KOPT-K1 (cell line): ENCODE measurements around the gene SLC12A1.

ENCODE experiments used
- H3K27ac ChIP-seq: fragments of 200-600 bp; sonication (generic); 2 replicates; pipeline ENCODE4 v1.5.1; 2016; ENCODE audit warnings: antibody characterized with exemption, mild to moderate bottlenecking, low read depth, low read length; ENCODE audit not compliant: poor library complexity, severe bottlenecking
- H3K36me3 ChIP-seq: fragments of 200-600 bp; sonication (generic); 2 replicates; pipeline ENCODE4 v1.5.1; 2017; ENCODE audit warnings: antibody characterized with exemption, mild to moderate bottlenecking, low read length, moderate library complexity; ENCODE audit not compliant: insufficient read depth
- H3K9me3 ChIP-seq: fragments of 200-600 bp; sonication (generic); 2 replicates; pipeline ENCODE4 v1.5.1; 2017; ENCODE audit warnings: antibody characterized with exemption, low read length, mild to moderate bottlenecking; ENCODE audit not compliant: insufficient read depth, poor library complexity, severe bottlenecking

Gene SLC12A1

DNA sequence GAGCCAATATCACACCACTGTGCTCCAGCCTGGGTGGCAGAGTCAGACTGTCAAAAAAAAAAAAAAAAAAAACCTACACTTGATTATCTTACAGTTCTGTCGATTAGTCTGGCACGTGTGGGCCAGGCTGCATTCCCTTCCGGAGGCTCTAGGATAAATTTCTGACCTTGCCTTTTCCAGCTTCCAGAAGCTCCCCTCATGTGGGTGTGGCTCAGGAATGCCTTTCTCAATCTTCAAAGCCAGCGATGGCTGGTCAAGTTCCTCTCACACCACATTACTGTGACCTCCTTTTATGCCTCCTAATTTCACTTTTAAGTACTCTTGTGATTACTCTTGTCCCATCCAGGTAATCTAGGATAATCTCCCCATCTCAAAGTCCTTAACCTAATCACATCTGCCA lies 66.9 kb downstream of the SLC12A1 start:
- Histone ChIP-seq H3K36me3 (no peaks in the 10 kb centered on the region), H3K9me3 (no peaks in the 10 kb centered on the region), H3K27ac (no peak overlapping the region)

DNA sequence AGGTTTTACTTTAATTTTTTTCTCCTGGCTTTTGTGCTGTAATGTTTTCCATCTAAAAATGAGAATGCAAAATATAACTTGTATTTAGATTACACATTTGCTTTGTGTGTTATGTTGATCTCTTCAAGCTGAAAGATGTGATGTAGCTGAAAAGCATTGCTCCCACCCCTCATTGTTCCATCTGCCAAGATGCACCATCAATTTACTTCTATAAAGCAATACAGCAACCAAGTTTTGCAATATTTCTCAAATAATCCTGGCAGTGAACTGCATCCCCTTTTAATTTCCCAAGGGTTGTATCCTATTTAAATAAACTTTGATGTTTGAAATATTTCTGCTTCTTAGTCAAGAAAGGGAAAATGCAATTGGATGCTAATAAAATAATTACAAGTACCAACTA lies 72.6 kb downstream of the SLC12A1 start:
- Histone ChIP-seq H3K27ac (no peak overlapping the region), H3K9me3 (no peaks in the 10 kb centered on the region), H3K36me3 (no peaks in the 10 kb centered on the region)

DNA sequence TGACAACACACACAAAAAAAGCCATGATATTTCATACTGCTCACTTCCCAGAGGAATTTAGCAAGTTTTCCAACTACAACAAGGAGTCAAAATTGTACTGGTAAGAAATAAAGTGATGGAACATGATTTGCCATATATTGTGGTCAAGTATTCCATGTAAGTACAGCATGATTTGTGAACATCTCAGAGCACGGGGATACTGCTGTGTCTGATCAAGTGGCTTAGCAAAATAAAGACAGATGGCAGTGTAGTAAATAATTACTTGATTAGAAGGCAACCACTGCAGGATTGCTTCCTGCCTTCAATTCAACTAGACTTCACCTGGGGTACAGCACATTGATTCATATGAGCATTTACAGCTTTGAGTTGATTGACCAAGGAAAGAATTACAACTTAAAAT lies 73.5 kb downstream of the SLC12A1 start:
- H3K27ac ChIP-seq, result no peak overlapping the region
- H3K9me3 ChIP-seq, result no peaks in the 10 kb centered on the region
- H3K36me3 ChIP-seq, result no peaks in the 10 kb centered on the region

DNA sequence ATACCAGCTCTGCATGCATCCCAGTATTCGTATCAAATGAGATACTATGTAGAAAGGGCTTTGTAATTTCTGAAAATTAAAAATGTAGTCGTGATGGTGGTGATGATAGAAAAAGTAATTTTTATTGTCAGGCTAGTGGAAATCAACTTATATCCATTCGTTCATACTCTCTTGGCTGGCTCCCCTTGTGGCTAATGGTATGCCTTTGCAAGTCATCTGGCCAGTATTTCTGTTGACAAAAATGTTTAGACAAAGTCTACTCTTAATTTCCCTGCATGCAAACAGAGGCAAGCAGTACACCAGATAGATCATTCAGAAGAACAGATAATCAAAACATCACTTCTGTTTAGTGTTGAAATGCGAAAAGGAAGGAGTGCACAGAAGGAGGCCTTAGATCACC lies 75.6 kb downstream of the SLC12A1 start:
- H3K36me3 ChIP-seq, result no peaks in the 10 kb centered on the region
- H3K27ac ChIP-seq, result no peak overlapping the region
- H3K9me3 ChIP-seq, result no peaks in the 10 kb centered on the region

DNA sequence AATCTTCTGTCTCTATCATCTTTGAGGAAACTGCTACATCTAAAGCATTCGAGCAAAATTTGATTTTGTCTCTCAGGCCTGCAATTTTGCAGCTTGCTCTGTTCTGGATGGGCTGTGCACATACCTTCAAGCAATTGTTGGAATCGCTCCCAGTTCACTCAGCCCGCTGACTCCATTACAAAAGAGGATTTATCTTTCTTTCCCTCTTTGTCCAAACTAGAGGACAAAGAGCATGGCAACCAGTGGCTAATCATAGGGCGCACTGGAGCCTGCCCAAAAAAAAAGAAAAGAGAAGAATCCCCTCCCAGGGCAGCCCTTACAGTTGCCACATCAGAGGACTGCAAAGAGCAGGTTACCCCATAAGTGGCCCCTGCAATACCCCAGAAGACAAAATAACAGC lies 76.1 kb downstream of the SLC12A1 start:
- Histone ChIP-seq H3K36me3 (no peaks in the 10 kb centered on the region), H3K27ac (no peak overlapping the region), H3K9me3 (no peaks in the 10 kb centered on the region)

DNA sequence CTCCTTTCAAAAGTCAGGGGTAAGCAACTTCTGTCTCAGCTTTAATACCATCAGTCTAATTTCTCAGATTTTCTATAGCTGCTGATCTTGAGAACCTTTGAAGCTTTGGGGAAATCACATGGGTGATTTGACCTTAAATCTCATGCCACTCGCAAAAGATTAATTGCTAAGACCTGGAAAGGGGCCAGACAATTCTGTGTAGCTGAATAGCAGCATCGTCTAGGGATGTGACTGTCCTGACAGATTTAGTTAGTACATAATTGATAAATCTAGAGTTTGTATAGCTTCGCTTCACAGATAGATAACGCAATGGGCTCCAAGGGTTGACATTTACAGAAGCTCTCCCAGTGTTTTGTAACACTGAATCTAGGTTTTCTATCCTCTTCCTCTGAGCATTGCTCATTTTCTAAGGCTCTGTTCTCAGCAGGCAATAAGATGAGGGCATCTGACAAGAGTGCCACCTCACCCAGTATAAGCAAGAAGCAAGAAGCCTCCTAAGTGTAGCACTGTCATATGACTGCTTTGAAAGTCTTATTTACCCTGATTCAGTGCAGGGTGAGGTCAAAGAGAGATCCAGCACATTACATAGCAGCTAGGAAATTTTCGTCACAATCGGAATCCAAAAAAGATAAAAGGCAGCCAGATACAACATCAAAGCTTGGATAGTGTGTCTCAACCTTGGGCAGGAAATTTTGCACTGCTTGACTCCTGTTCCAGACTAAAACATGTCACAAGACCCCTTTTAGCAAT lies 77.5 kb downstream of the SLC12A1 start:
- H3K9me3 ChIP-seq, result no peaks in the 10 kb centered on the region
- H3K27ac ChIP-seq, result no peak overlapping the region
- H3K36me3 ChIP-seq, result no peaks in the 10 kb centered on the region

DNA sequence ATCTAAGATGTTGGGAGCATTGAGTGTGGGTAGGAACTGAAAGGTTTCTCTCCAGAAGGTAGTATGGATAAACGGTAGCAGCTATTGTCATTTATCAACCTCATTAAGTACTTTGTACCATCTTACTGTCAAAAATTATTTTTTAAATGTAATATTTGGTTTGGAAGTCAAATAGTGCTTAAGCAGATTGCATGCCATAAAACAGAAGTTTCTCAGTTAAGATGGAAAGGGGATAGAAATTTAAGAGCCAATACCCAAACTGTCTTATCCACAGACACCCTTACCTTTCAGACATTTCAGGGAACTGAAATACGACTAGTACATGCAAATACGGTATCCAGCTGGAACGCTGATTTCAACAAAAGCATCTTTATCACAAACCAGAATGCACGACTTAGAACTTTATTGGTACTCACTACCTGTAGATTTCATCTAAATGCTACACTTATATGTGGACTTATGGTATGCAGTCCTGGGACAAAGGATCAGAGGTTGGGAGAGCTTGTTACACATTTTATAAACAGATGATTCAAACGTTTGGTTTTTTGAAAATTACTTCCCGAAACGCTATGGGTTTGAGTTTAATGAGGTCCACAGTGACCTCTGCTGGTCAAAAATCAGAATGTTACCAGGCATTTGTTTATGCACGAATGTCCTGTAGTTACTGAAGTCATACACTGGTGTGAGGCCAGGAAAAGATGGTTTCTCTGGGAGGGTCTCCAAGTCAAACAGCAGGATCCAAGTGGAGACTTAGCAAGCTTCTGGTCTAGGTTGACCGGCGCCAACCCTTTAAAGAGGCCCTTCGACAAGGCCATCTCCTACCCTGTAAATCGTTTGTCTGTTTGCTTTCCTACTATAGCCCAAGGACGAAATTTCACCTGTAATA lies 79.5 kb downstream of the SLC12A1 start:
- Histone ChIP-seq H3K27ac (no peak overlapping the region), H3K9me3 (no peaks in the 10 kb centered on the region), H3K36me3 (no peaks in the 10 kb centered on the region)

DNA sequence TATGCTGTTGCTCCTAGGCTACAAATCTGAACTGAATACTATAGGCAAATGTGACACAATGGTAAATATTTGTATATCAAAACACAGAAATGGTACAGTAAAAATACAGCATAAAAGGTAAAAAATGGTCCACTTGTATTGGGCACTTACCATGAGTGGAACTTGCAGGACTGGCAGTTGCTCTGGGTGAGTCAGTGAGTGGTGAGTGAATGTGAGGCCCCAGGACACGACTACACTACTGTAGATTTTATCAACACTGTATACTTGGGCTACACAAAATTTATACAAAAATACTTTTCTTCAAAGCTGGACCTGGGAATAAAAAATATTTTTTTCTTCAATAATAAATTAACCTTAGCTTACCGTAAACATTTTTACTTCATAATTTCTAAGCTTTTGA lies 83.5 kb downstream of the SLC12A1 start:
- Histone ChIP-seq H3K9me3 (no peaks in the 10 kb centered on the region), H3K36me3 (no peaks in the 10 kb centered on the region), H3K27ac (no peak overlapping the region)

DNA sequence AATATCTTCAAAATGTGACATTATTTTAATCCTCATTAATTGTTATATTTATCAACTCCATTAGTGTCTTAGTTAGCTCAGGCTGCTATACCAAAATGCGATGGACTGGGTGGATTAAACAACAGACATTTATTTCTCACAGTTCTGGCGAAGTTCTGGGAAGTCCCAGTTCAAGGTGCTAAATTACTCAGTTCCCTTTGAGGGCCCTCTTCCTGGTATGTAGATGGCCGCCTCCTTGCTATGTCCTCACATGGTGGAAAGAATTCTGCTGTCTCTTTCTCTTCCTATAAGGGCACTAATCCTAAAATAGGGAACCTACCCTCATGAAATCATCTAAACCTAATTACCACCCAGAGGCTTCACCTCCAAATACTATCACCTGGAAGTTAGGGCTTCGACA lies 86.4 kb downstream of the SLC12A1 start:
- no peaks in the 10 kb centered on the region for H3K9me3 ChIP-seq
- no peak overlapping the region for H3K27ac ChIP-seq
- no peaks in the 10 kb centered on the region for H3K36me3 ChIP-seq

DNA sequence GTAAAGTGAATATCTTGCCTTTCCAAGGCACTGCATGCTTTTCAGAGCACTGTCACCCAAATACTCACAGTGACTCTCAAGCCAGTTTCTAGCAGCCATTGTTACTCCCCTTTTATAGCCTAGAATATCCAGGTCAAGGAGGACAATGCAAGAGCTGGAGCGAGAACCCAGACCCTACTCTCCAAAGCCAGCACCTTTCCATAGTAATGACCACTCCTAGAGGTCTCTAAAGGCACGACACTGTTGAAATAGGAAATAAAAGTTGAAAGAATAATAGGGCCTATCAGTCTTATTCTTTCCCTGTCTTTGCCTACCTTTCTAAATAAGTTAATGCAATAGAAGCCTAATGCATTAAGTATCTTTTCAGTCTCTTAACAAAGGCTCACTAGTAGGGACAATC lies 91.6 kb downstream of the SLC12A1 start:
- no peaks in the 10 kb centered on the region for H3K36me3 ChIP-seq
- no peaks in the 10 kb centered on the region for H3K9me3 ChIP-seq
- H3K27ac ChIP-seq, result no peak overlapping the region

DNA sequence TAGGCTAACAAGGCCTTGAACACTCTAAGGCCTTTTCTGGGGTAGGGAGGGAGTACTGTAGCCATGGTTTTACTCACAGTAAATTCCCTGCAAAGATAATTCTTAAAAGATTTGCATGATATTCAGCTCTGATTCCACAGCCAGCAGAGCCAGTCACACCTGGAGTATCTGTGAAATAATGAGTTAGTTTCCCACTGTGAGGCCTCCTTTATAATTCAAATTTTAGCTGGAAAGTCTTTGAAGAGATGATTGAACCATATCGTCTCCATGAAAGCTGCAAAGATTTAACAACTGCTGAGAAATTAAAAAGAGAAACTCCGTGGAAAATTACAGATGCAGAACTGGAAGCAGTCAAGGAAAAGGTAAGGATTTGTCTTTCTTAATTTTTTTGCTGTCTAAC lies 92.8 kb downstream of the SLC12A1 start:
- H3K9me3 ChIP-seq, result no peaks in the 10 kb centered on the region
- no peaks in the 10 kb centered on the region for H3K36me3 ChIP-seq
- H3K27ac ChIP-seq, result no peak overlapping the region

DNA sequence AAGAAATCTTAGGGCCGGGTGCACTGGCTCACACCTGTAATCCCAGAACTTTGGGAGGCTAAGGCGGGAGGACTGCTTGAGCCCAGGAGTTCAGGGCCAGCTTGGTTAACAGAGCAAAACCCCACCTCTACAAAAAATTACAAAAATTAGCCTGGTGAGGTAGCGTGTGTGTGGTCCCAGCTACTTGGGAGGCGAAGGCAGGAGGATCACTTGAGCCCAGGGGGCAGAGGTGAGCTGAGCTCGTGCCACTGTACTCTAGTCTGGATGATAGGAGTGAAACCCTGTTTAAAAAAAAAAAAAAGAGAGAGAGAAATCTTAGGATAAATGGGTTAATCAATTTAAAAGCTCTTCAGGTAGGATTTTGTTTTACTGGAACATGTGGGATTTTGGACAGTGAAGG lies 93.9 kb downstream of the SLC12A1 start:
- no peaks in the 10 kb centered on the region for H3K9me3 ChIP-seq
- no peaks in the 10 kb centered on the region for H3K36me3 ChIP-seq
- H3K27ac ChIP-seq, result no peak overlapping the region

DNA sequence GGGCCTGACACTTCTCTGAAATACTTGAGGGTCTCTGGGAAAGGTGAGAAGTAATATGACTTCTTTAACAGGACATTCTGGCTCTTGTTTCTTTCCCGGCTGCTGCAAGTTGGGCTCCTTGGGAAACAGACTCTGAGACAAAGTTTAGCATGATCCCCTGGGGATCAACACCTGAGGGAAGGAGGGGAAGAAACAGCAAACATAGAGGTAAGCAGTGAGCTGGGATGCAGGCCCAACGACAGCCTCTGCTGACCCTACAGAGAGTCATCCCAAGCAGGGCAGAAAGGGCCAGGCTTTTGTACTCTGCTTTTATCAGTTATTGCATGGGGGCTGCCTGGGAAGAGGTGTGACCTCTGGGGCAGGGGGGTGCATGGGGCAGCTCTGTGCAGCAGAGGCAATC lies 98.3 kb downstream of the SLC12A1 start:
- Histone ChIP-seq H3K9me3 (no peaks in the 10 kb centered on the region), H3K27ac (no peak overlapping the region), H3K36me3 (no peaks in the 10 kb centered on the region)

DNA sequence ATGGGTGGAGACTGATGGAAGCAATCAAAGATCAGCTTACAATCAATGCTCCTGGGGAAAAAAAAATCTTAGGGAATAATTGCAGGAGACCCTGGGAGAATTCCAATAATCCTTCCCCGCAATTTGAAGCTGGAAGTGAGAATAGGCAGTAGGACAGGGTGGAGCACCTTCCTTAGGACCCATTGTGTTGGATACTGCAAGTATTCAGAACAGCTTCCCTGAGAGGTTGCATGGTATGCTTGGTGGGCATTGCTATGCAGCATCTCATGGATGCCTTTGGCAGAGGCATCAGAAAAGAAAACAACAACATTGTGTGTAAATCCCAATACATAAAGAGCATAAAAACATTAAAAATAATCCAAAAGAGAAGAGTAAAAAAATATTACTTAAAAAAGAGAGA lies 100.5 kb downstream of the SLC12A1 start:
- Histone ChIP-seq H3K9me3 (no peaks in the 10 kb centered on the region), H3K36me3 (no peaks in the 10 kb centered on the region), H3K27ac (no peak overlapping the region)

DNA sequence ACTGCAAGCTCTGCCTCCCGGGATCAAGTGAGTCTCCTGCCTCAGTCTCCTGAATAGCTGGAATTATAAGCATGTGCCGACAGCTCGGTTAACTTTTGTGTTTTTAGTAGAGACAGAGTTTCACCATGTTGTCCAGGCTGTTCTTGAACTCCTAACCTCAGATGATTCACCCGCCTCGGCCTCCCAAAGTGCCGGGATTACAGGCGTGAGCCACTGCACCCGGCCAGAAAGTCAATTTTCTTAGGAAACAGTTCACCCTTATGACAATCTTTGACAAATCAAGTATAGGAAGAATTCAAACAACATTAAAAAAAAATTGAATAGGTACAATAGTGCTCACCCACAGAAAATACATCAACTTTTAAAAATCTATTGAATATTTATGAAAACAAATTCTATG lies 101.5 kb downstream of the SLC12A1 start:
- no peak overlapping the region for H3K27ac ChIP-seq
- no peaks in the 10 kb centered on the region for H3K9me3 ChIP-seq
- no peaks in the 10 kb centered on the region for H3K36me3 ChIP-seq

DNA sequence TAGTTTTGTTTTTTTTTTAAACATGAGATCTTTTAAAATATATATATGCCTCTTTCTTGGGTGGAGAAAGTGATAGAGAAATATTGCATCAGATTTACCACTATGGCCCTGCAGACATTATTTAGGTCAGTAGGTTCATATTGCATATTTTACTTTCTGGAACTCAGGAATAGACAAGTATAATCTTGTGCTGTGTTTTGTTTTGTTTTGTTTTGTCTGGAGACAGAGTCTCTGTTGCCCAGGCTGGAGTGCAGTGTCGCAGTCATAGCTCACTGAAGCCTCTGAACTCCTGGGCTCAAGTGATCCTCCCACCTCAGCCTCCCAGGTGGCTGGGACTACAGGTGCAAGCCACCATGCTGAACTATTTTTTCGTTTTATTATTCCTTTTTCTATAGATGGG lies 103.6 kb downstream of the SLC12A1 start:
- Histone ChIP-seq H3K36me3 (no peaks in the 10 kb centered on the region), H3K9me3 (no peaks in the 10 kb centered on the region), H3K27ac (no peak overlapping the region)
